Stimulated activated naive CD4-positive, alpha-beta T cell (primary cell): ENCODE results near the gene PDE4D.
"Not testable (repeated sequence)": the region's sequence is repeated elsewhere in the genome, so short reads cannot be mapped to it uniquely, and the experiment has no call there.

Experiments
- DNase-seq, 6 experiments: peaks; one replicate each; lab custom pipeline; 2025; lab: John Stamatoyannopoulos, UW

The PDE4D gene

DNA sequence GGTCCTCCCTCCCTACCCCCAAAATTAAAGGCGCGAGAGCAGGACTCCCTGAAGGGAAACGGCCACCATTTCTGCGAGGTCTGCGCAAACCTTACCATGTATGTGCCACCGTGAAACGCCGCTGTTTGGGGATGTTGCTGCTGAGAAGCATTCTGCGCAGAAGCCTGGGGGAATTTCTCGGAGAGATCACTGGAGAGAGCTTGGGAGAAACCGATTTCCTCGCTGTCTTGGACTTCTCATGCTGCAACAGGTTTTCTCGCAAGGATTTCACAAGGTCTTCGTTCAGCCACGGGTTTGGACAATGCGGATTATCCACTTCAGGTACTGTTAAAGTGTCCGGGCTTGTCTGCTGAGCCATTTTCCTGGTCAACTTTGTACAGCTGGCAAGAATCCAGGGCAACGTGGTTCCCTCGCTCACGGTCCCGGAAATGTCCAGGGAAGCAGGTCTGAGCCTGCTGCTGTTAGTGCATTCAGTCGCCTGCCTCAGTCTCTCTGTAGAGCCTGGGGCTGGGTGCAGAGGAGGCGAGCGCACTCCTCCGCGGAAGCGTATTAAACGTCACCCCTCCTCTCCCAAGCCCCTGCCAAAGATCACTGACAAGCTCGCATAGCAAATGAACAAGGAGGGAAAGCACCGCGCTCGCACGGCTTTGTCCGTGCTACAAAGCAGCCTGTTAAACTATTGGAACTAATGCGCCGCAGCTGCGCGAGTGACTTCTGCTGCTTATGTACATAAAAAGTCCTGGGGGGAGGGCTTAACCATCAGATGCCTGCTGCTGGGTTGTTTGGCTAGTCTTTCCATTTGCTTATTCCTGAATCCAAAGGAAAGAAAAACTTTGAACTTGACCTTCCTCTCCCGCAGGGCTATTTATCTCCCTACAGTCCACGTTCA is 125.1 kb downstream of the PDE4D start:
- DNase-seq = no peak

DNA sequence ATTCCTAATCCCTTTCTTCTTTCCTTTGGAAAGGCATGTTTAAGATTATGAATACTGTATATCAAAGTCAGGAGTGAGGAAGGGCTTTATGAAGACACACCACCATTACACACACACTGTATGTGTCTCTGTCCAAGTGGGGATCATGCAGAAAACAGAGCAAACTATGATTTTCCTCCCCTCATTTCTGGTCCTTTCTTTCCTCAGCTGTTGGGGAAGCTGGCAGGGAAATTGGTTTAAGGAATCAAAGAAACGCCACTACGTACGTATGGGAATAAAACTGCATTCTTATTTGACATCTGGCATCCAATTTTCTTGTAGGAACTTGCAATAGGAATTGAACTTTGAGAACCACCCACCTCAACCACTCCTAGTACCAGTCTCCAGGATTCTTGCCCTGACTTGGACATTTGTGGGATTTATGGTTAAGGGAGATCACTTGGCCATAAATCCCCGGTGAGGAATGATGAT is 125.8 kb downstream of the PDE4D start:
- no peak for DNase-seq

DNA sequence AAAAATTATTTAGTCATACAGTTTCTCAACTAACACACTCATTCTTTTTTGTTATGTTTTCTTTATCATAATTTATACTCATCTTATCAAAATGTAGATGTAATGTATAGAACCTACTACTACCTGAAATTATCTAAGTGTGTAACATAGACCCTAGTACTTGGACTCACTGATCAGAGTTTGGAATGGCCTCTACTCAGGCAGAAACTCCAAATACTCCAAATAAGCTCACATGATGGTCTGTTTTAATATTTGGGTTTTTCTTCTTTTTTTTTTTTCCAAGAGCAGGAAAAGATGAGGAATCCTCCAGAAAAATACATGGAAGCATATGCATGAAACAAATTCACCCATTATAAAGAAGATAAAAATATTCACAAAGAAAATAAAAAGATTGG is 126.3 kb downstream of the PDE4D start:
- DNase-seq = no peak

DNA sequence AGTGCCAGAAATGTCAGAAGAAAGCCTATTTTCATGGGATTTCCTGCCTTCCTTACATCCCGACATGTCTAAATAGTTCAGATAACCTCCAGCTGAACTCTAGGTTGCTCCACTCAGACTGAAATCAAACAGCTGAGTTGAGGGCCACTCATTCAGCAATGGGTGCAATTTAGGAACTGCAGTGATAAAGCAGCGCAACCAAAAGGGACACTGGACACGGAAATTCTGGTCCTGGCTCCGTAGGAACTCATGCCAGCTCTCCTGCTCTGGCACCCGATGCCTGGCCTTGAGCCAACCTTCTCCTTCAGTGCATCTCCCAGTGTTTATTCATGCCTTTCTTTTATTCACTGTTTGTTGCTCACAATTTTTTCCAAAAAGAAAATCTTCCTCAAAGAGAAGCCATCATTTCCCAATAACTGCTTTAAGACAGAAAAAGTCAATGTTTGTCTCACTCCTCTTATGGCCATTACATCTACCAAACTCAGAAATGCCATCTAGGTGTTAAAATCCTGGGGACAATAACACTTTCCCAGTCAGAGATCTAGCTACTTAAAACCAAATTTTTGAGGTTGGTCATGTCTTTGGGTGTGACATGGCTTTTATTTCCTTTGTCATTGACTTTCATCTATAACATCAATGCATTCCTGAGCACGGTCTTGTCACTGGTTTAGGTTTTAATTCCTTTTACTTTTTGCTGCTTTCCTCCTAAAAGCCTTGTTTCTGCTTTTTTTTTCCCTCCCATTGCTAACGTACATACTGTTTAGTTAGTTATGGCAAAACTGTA is 126.9 kb downstream of the PDE4D start:
- DNase-seq = no peak

DNA sequence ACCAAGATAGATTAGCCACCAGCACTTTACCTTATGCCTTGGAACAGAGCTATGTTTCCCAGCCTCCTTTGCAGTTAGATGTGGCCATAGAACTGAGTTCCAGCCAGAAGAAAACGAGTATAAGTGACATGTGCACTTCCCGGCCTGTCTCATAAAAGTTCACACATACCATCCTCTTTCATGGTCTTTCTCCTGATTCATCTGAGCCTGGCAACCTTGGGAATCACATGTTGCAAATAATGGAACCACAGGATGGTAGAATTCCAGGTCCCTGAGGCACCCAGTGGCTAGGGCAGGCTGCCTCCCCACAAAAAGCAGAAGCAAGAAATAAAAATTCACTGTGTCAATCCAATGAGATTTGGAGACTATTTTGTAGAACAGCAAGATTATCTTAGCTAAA is 128.1 kb downstream of the PDE4D start:
- DNase-seq = no peak

DNA sequence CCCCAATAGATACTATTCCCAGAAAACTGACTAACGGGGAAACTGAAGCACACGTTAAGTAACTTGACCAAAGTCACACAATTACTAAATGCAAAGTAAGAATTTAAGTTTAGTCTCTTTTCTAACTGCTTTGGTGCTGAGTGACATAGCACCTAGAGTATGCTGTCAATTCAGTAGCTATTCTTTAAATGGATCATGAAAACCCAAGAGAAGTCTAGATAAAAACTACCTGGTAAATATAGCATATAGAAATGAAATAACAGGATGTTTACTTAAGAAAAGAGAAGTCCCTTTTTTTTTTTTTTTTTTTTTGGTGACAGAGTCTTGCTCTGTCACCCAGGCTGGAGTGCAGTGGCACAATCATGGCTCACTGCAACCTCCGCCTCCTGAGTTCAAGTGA is 129.2 kb downstream of the PDE4D start:
- no peak for DNase-seq

DNA sequence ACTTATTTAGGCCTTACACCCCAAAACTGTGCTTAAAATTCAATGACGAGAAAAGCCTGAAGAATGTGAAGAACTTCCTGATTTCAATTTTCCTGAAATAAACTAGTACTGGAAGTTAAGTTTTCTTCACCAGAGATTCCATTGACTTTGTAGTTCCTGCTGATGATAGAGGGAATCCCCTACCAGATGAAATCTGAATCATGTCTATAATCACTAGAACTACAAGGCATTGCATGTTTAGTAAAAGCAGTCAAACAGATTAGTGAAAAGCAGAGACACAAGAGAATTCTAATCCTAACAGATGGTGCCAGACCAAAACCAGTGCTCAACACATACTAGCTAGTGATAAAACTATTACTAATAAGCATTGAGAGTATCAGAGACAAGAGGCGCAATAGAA is 130.0 kb downstream of the PDE4D start:
- DNase-seq = no peak

- not testable (repeated sequence) for DNase-seq
Measured at GRCh38 chr5:59762232-59762631, 131.3 kb downstream of the PDE4D start.

GRCh38 chr5:59760785-59761348 is 132.7 kb downstream of the PDE4D start:
- no peak for DNase-seq

- DNase-seq = no peak
Measured at GRCh38 chr5:59759600-59760351, 133.8 kb downstream of the PDE4D start.

DNA sequence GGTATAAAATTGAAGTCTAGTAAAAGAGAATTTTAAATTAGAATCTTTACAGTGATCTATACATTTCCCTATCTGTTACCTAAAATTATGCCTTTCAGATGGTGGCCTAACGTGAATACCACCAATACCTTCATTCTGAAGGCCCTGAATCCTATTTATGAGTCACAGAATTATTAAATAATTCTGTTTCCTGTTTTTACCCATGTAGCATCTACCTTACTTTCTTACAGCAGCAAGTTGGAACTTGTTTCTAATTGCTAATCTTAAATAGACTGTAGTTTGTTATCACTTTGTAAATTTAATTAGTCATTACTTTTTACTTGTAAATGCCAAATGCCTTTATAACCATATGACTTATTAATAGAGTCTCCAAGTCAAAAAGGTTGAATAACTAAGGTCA is 135.0 kb downstream of the PDE4D start:
- no peak for DNase-seq

GRCh38 chr5:59757442-59757841 is 136.1 kb downstream of the PDE4D start:
- no peak for DNase-seq

DNA sequence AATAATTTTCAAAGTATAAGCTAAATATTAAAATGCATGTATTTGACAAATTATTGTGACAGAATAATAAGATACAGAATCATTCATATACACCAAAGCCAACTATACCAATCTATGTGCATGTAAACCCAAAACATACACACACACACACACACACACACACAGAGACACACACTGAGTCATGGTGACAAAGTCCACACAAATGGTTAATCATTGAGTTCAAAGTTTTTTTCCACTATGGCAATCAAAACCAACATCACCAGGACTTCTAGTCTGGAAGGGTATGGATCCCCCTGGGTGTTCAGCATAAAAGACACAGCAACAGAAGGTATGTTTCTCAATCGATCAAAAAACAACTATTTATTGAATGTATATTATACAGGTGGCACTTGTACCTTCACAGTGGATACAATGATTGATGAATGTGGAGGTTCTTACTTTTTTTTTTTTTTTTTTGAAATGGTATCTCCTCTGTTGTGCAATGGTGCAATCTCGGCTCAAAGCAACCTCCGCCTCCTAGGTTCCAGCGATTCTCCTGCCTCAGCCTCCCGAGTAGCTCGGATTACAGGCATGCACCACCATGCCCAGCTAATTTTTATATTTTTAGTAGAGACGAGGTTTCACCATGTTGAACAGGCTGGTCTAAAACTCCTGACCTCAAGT is 137.0 kb downstream of the PDE4D start:
- no peak for DNase-seq

DNA sequence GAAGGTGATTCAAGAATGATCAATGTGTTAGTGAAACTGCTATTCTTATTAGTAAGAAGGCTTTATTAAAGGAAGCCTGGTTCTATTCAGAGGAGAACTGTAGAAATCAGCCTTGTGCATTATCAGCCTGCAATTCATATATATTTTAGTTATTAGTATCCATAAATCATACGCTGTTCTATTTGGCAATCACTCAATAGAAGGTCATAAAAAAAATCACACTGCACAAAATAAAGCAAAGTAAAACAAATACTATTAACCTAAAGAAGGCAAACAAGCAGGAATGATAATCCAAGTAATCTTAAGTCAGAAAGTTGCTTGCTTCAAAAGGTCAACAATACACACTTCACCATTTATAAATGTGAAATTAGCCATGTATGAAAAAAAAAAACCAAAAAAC is 138.1 kb downstream of the PDE4D start:
- no peak for DNase-seq

- DNase-seq = no peak
Measured at GRCh38 chr5:59753599-59753998, 139.9 kb downstream of the PDE4D start.

GRCh38 chr5:59749782-59750520 is 143.6 kb downstream of the PDE4D start:
- DNase-seq = no peak

DNA sequence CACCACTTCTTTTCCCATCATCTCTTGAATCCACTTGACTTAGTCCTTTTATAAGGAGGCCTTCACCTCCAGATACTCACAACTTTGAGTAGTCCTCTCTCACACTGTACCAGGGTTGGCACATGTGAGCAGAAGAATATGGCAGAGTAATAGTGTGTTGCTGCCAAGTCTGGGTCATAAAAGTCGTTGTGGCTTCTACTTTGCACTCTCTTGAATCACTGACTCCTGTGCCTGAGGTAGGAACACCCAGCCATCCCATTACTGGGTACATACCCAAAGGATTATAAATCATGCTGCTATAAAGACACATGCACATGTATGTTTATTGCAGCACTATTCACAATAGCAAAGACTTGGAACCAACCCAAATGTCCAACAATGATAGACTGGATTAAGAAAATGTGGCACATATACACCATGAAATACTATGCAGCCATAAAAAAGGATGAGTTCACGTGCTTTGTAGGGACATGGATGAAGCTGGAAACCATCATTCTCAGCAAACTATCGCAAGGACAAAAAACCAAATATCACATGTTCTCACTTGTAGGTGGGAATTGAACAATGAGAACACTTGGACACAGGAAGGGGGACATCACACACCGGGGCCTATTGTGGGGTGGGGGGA is 145.4 kb downstream of the PDE4D start:
- DNase-seq = not testable (repeated sequence)

GRCh38 chr5:59746241-59746765 is 147.2 kb downstream of the PDE4D start:
- no peak for DNase-seq

DNA sequence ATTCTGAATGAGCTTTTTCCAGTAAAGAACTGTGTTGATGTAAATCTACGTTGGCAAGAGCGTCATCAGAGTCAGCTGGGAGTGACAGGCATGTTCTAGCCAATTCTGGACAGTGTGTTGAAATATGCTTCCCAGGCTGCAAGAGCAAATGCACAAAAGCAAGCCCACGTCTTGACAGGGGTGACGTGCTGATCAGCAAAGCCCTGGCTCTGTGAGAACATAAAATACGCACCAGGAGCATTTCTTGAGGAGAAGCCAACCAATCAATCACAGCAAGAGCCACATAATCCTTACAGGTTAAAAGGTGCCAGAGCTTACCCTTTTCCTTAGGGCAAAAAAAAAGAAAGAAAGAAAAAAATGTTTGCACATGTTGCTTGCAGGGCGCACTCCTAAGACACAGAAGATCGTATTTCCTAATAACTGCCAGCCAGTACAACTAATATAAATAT is 148.1 kb downstream of the PDE4D start:
- no peak for DNase-seq

DNA sequence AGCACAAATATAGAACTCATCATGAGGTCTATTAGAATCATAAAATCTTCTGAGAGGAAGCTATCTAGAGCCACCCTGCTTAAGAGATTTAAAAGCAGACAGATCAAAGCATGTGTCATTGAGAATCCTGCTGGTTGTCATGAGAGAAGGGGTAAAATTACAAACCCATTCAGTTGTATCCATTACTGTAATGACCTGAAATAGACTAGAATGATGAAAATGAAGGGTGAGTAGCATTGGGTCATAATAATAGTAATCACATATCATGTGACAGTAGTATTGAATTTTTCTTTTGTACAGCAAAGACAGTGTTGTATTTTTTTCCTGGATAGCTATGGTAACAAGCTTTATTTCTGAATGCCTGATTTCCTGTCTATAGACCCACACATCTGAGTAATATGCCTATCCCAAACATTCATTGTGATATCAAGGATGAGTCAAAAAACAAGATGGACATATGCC is 149.0 kb downstream of the PDE4D start:
- DNase-seq = no peak
